Frontal cortex (tissue), 4 donors: ENCODE measurements around the gene KLF13. TPM values are rescaled to one million over a fixed set of nuclear protein-coding genes. Genes with fewer than 3 reads are reported as not detected.
A peak's percentile ranks its signal among the peaks of the same experiment; 100 is the strongest.

Experiments used
- DNase-seq, 2 donors: peaks; one replicate each; pipeline ENCODE4 v3.0.0; 2012; ENCODE audit warnings: low spot score in 2 of 2
- FAIRE-seq: peaks from 2 replicates; lab custom pipeline; 2012; peaks lifted over from hg19 to GRCh38; lab: Jason Lieb, UNC
- total RNA-seq: library from RNA; depleted of rRNA; stranded (reverse); fragments of >200 nt; gene quantifications from one replicate; pipeline ENCODE4 v1.2.3, GENCODE V29; 2014
- donor health status: control.
- donor health status: control.
- donor health status: control.

KLF13 gene
- total RNA-seq, 1 donor from 2014 or later: 45.2 TPM

- no peak for DNase-seq
Observed at GRCh38 chr15:31297575-31298456, 28.8 kb upstream of the KLF13 start.

GRCh38 chr15:31298707-31299172, 27.9 kb upstream of the KLF13 start:
- no peak for DNase-seq
- no peak for FAIRE-seq

More at GRCh38 chr15:31297575-31298456, 28.8 kb upstream of the KLF13 start:
- no peak for FAIRE-seq

GRCh38 chr15:31300208-31300661, 26.4 kb upstream of the KLF13 start:
- DNase-seq (peak; percentile 68 to 75), FAIRE-seq (no peak)

- DNase-seq (no peak), FAIRE-seq (no peak)
Observed at GRCh38 chr15:31300981-31301672, 25.5 kb upstream of the KLF13 start.

GRCh38 chr15:31301673-31301990, 25.0 kb upstream of the KLF13 start:
- FAIRE-seq: no peak
- no peak for DNase-seq

- FAIRE-seq (no peak), DNase-seq (no peak)
Observed at GRCh38 chr15:31302029-31302657, 24.5 kb upstream of the KLF13 start.

- FAIRE-seq (no peak), DNase-seq (no peak)
Observed at GRCh38 chr15:31302778-31303725, 23.6 kb upstream of the KLF13 start.

- DNase-seq (no peak), FAIRE-seq (no peak)
Observed at GRCh38 chr15:31303726-31304648, 22.6 kb upstream of the KLF13 start.

GRCh38 chr15:31304751-31305365, 21.8 kb upstream of the KLF13 start:
- peak in 1 of 2 donors; percentile 53 for DNase-seq

GRCh38 chr15:31305375-31305774, 21.3 kb upstream of the KLF13 start:
- no peak for DNase-seq
- no peak for FAIRE-seq

More at GRCh38 chr15:31304751-31305365, 21.8 kb upstream of the KLF13 start:
- FAIRE-seq: no peak

GRCh38 chr15:31305796-31306425, 20.7 kb upstream of the KLF13 start:
- DNase-seq (no peak), FAIRE-seq (no peak)

GRCh38 chr15:31306426-31307269, 20.0 kb upstream of the KLF13 start:
- FAIRE-seq (no peak), DNase-seq (peak; percentile 63 to 82)

- DNase-seq: no peak
- FAIRE-seq: no peak
Observed at GRCh38 chr15:31307270-31308184, 19.1 kb upstream of the KLF13 start.

GRCh38 chr15:31308185-31308639, 18.4 kb upstream of the KLF13 start:
- no peak for FAIRE-seq
- DNase-seq: no peak

GRCh38 chr15:31309893-31310606, 16.6 kb upstream of the KLF13 start:
- DNase-seq (no peak), FAIRE-seq (no peak)
